Occipital lobe (tissue), 2 donors: ENCODE data around the gene MAFG. TPM values are rescaled to one million over a fixed set of nuclear protein-coding genes. Genes with fewer than 3 reads are reported as not detected.

Experiments used
- DNase-seq: peaks from one replicate; lab custom pipeline; 2025; lab: John Stamatoyannopoulos, UW
- total RNA-seq: library from RNA; depleted of rRNA; stranded (reverse); fragments of >200 nt; gene quantifications from one replicate; pipeline ENCODE4 v1.2.3, GENCODE V29; 2014

The MAFG gene
- total RNA-seq = 16.5 TPM

DNA sequence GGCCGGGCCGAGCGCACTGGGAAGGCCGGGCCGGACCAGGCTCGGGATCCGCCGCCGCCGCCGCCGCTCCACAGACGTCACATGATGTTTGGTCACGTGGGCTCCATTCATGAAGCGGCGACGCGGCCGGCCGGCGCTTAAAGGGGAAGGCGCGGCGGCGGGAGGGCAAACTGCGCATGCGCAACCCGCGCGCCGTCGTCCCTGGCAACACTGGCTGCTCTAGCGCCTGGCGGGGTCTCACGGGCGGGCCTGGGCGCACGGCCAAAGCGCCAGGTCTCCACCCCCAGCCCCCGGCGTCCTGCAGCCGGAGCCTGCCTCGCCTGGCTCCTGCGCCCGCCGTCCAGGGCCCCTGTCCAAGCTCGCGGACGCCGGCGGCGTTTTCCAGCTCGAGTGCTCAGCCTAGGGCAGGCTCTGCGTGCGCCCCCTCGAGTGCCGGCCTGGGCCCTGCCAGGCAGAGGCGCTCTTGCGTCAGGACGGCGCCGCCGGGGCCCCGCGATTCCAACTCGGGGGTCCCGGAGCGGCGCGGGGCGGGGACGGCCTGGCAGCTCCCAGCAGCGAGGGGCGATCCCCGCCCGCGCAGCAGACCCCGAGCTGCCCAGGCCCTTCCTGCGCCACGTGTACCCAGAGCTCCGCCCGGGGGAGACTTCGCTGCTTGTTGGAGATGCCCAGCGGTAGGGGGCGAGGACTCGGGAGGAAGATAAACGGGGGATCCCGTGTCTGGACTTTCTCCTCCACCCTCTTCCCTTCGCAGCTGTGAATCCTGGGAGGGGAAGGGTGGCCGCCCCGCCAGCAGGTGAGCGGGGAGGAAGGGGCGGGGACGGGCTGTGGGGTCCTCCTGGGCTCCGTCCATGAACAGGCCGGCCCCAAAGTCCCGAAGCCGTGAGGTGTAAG is at the start of gene MAFG:
TSS of gene MAFG (minus strand) at position 83 of the 891 bp plus-strand sequence. CDS start 4,550 bp downstream, outside the sequence.
- peak; percentile 78 for DNase-seq

DNA sequence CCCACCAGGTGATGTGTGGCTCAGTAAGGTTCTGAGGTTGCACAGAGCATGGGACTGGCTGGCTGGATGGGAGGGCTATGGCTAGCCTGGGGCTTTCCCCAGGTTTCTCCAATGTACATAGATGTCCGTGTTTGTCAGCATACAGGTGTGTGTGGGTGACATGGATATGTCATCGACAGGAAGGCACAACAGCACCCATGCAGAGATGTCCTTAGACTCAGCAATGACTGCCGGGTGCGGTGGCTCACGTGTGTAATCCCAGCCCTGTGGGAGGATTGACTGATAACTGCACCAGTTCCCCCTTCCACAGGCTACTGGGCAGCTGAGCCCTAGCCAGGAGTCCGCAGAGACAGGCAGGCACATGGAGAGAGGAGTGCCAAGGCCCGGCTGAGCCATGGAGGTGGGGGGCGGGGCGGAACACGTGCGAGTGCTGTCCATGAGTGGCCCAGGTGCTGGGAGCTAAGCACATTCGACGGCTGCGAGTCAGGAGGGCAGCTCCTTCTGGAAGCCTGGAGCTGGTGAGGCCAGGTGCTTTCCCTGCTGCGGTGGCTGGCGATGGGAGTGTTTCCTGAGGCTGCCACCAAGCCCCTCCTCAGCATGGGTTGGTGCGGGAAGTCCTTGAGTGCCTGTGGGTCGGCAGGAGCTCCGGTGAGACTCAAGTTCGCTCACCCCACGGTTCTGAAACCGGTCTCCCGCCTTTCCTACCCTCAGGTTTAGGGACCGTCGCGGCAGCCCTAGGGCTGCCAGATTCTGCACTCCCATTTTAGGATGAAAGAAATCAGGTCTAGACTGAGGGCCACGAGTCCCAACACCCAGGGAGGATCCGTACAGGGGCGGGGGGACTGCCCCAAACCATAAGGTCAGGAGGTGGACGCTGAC is 49.0 kb upstream of the MAFG start:
- DNase-seq = no peak

DNA sequence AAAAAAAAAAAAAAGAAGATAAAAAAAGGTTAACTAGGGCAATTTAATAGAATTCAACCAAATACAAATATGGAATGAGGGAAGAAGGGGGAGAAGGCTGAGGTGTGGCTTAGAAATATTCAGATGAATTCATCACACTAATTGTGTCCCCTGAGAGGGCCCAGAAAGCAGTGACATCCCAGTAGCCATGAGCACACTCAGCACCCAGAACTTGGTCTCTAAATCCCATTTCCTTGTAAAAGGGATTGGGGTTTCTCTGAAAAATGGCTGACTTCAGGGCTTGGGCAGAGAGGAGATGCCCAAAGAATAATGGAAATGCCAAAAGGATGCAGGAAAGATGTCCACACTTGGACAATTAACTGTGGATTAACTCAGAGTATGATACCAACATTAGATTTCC is 45.9 kb upstream of the MAFG start:
- DNase-seq = no peak

DNA sequence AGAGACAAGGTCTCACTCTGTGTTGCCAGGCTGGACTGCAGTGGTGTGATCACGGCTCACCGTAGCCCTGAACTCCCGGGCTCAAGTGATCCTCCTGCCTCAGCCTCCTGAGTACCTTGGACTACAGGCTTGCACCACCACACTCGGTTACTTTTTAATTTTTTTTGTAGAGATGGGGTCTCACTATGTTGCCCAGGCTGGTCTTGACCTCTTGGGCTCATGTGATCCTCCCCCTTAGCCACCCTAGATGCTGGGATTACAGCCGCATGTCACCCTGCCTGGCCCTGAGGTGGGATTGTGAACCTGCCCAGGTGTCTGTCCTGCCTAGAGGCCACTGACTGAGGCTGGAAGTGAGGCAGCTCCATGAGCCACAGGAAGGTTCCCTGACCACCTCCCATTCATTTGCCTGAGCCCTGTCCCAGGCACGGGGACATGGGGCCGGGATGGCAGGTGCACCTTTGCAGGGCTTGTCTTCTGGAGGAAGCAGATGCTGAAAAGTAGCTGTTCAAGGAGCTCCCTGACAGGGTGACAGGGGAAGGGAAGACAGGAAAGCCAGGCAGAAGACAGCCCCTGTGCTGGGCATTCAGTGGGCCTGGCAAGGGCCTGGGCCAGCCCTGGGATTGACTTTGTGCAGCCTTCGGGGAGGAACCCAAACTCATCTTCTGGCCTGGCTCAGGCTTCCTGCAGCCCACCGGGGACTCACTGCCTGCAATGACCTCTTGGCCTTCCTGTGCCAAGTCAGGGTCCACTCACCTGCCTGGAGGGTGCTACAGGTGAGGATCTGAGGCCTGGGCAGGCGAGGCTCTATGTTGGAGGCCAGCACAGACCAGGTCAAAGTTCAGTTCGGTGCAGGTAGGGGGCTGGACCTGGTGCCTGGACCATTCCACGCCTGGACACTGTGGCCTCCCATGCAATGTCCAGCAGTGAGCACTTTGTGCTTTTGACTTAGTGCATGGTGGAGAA is 41.6 kb upstream of the MAFG start:
- no peak for DNase-seq

DNA sequence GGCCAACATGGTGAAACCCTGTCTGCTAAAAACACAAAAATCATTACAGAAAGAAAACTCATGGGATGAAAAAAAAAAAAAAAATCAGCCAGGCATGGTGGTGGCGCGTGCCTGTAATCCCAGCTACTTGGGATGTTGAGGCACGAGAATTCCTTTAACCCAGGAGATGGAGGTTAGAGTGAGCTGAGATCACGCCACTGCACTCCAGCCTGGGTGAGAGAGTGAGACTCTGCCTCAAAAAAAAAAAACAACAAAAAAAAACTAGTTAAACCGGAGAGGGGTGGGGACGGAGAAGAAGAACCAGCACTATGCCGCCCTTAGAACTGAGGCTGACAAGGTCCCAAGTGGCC is 40.8 kb upstream of the MAFG start:
- no peak for DNase-seq

DNA sequence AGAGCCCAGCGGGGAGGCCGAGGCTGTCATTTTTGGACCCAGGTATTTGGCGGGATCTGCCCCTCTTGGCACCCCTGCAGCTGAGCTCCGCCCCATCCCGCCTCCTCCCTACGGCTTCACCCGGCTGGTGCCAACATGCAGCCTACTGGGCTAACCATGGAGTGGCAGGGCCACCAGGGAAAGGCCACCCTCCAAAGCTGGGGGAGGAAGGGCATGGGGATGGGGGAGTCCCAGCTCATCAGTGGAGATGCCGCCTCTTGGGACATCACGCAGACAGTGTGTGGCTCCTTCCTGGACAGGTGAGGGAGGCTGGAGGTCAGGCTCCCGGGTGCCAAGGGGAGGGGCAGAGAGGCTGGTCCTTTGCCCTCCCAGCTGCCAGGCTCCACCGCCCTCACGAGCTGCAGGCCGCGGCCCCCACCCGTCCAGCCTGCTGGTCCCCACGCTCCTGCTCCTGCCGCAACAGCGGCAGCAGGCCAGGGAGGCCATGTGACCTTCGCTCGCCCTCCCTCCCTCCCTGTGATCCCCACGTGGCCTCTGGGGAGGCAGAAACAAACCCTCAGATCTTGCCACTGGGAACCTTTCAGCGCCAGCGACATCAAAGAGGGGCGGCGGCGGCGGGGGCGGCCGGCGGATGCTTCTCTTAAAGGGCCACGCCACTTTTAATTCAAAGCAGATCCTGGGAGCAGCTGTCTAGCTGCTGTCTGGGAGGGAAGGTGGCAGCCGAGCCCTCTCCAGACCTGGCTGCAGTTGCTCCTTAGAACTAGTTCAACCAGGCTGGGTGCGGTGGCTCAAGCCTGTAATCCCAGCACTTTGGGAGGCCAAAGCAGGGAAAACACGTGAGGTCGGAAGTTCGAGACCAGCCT is 40.2 kb upstream of the MAFG start:
- peak; percentile 80 for DNase-seq

DNA sequence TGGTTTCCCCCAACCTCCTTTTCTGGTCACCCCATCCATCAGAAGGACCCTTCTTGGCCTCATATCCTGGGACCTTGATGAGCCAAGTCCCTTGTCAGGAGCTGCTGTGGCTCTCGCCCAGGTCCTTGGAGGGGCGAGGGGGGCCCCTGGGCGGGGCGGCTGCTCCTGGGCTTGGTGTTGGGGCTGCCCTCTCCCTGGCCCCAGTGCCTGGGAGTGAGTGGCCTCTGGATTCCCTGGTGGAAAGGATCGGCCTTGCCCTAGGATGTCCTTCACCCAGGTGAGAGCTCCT is 39.7 kb upstream of the MAFG start:
- no peak for DNase-seq

DNA sequence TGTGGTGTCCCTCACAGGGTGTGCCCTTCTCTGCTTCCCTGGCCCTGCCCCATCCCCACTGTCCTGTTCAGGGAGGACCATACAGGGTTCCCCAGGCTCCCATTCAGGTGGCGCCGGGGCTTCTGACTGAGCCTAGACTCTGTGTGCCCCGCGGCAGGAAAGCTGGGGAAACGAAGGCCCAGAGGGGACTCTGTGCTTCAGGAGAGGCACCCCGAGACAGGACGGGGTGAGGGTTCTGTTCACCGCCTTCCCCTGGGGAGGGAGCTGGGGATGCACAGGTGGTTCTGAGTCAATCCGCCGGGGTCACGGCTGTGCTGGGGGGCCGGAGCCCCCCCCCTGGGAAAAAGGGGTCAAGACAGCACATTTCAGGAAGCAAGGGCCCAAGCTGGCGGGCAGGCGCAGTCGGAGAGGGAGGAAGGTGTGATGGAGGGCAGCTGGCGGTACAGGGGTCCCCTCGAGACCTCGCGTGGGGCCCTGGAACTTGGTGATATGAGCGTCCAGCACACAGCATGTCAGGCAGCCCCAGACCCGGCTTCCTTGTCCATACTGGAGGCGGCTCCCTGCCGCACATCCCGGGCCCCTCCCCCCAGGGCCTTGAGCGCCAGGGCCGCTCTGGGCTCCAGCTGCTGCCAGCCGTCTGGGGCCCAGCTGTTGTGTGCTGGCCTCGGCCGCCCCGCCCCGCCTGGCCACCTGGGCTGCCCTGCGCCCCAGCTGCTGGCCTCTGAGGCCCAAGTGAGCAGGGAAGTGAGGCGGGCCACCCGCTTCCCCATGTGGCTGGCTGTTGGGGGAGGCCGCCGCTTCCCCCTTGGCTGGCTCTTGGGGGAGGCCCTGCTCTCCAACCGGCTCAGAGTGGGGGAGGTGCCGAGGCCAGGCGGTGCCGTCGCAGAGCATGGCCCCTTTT is 39.1 kb upstream of the MAFG start:
- DNase-seq = no peak

DNA sequence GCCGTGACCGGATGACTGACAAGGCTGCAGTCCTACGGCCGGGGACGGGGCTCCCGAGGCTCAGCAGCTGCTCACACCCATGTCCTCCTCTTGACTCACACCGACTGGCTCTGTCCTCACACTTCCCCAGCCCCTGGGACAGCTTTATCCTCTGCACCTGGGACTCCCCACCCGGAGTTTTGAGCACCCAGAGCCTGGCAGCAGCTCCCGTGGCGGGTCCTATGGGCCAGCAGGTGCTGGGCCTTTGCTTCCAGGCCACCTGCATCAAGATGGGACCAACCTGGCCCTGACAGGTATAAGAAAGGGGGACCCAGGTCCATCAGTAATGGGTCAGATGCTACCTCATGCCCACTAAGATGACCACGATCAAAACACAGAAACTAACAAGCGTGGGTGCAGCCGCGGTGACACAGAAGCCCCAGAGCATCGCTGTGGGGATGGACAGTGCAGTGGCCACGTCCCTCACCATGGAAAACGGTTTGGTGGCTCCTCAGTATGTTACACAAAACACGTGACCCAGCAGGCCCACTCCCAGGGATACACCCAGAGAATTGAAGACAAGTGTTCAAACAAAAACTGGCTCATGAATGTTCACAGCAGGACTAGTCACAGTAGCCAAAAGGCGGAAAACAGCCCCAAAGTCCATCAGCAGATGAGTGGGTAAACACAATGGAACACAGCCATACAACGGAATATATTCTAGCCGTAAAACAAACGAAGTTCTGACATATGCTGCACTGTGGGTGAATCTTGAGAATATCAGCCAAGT is 36.7 kb upstream of the MAFG start:
- DNase-seq = no peak

DNA sequence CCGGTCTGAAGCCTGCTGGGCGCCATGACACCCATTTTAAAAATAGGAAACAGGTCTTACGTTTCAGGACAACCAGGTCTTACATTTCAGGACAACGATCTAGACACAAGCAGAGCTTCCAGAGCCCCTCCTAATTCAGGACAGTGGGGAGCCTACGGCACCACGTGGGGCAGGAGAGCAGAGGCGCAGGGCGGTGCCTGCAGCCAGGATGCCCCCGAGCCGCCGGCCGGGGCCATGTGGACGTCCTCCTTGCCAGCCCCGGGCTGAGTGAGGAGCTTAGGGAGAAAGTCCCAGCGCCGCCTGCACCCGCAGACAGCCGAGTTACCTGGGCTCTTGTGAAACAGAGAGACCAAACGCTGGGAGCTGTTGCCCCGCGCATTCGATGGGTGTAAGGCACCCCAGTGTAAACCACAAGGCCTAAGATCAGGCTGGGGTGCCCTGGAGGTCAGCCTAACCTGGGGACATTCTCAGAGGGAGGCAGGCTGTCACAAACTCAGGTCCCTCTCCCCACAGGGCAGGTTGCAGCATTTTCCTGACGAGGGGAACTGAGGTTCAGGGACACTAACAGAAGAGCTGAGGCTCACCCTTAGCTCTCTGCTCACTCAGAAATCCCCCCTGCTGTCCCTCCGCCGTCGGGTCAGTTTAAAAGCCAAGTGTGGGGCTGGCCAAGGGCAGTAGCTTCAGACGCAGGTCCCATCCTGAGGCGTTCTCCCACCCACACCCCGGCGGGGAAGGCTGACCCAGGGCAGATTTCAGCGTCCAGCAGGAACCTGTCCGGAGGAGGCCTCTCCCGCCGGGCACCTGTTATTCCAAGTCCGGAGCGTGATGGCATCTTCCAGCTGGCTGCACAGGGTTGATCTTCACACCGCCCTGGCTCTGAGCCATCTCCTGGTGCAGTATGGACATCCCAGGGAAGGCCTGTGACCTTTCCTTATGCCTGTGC is 35.2 kb upstream of the MAFG start:
- DNase-seq = no peak

DNA sequence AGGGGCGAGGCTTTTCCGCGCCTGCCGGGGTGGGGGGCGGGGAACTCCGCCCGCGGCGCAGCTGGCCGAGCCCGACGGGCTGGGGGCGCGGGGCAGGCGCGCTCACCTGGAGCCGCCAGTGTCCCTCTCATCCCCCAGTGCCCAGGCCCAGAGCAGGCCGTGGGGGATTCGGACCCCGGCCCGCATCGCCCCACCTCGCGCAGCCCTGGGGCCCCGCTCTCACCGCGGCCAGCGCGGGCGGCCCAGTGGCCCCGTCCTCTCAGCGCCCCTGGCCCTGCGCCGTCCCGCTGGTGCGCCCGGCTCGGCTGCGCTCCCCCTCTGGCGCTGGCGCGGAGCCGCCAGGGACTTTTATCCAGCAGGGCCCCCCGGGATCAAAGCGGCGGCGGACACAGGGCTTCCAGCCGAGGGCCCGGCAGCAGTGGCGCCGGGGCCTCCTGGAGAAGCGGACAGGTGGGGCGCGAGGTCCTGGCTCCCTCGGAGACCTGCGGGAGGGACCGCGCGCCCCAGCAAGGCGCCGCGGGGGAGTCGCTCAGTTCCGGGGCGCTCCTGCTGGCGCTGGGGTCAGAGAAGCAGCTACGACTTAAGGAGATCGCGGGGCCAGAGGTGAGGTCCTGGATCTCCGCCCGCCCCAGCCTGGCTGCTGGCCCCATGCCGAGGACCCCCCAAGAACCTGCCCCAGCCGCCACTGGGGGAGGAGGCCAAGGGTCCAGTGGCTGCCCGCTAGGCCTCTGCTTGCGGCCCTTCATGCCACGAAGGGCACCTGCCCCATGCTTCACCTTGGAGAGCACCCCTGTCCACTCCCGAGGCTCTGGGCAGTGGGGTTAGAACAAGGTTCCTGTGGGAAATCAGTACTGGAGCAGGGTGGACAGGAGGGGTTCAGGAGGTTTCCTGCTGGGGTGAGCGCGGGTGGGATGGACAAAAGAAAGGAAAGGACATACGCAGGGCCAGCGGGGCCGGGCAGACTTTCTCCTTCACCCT is 34.3 kb upstream of the MAFG start:
- DNase-seq = no peak

DNA sequence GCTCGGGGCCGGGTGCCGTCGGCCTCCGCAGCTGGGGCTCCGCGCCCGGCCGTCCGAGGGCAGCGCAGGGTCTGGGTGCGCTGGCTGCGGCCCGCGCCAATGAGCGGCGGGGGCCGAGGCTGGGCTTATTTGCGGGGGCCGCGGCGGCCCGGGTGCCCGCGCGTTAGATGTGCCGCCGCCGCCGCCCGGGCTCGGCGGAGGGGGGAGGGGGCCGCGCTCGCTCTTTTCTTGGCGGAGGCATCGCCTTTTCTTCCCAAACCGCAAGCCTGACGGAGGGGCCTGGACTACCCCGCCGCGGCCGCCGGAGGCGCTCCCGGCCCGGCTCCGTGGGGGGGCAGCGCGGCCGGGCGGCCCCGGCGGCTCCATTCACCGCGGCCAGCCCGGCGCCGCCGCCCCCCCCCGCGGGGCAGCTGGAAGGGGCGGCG is 33.6 kb upstream of the MAFG start, which contains the start of gene NOTUM:
TSS of gene NOTUM (minus strand) at position 101 of the 425 bp plus-strand sequence. CDS start 278 bp downstream, outside the sequence.
- no peak for DNase-seq

DNA sequence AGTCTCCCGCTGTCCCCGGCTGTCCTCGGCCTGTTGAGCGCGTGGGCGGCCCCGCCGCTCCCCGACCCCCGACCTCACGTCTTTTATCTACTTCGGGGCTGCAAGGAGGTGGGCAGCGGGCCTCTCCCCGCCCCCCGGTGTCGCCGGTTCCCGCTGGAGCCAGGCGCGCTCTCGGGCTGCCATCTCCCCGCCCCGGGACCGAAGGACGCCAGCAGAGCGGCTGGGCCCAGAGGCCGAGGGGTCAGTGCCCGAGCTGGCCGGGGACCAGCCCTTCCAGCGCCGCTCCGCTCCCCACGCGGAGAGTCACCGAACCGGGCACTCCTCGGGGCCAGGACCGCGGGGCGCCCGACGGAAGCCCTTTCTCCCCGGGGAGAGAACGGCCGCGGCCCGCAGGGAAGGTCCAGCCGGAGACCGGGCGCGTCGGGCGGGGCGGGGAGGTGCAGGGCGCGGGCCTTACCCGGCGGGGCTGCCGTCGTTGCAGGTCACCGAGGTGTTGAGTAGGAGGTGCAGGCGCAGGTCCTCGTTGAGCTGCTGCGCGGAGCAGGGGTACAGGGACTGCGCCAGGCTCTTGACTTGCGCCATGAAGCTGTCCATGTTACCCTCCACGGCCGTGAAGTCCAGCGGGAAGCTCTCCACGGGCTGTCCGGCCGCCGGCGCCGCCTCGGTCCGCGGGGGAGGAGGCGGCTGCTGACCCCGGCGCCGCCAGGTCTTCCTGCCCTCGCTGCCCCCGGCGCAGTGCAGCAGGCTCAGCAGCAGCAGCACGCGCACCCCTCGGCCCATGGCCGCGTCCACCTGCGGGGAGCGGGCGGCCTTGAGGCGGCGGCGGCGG is 32.8 kb upstream of the MAFG start:
- no peak for DNase-seq

DNA sequence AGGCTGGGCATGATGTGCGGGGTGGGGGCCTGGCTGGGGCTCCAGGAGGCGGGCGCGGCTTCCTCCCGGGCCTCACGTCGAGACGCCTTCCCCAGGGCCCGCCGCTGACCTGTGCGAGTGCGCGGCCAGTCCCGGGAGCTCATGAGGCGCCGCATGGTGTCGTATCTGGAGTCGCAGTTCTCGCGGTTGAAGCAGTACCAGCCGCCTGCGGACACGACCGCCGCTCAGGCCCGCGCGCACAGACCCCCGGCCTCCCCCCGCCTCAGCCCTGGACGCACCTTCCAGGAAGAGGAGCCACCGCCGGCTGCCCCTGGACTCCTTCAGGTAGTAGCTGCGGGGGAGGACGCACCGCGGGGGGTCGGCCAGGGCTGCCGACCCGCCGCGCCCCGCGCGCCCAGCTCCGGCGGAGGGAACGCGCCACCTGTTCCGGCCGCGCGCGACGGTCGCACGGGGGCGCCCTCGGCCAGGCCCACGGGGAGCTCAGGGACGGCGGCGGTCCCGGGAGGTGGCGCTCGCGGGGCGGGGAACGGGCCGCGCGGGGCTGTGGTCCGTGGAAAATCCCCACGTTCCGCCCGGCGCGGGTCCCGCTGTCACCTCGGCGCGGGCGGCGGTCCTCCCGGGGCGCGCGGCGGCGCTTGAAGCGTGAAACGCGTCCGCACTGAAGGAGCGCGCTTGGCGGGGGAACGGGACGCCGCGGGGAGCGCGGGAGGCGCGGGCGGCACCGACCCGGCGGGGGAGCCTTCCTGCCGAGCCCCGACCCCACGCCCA is 32.0 kb upstream of the MAFG start:
- no peak for DNase-seq
